Gastrocnemius medialis (tissue), 4 donors: Measurements from ENCODE around the gene SLC17A4.

Source experiments
- CTCF ChIP-seq, 5 experiments: fragments of 450-650 bp in 3 of 5; fragments of 200-600 bp in 2 of 5; sonication (generic) in 2 of 5; IDR thresholded peaks in 4 of 5; conservative IDR thresholded peaks in 1 of 5; 1 replicate in 4 of 5; 2 replicates in 1 of 5; pipeline ENCODE4 v1.5.1; 2016 to 2019; ENCODE audit warnings: antibody characterized with exemption in 5 of 5, mild to moderate bottlenecking in 3 of 5, moderate library complexity in 3 of 5
- POLR2A ChIP-seq, 2 donors: fragments of 450-650 bp; IDR thresholded peaks; one replicate each; pipeline ENCODE4 v1.6.1; 2017; ENCODE audit warnings: antibody characterized with exemption in 2 of 2, mild to moderate bottlenecking in 2 of 2, moderate library complexity in 2 of 2

- TF ChIP-seq CTCF (IDR thresholded peaks at IDR 0.05 in 4 of 5, conservative IDR thresholded peaks at IDR 0.05 in 1 of 5) (no peak), POLR2A (IDR thresholded peaks at IDR 0.05) (no peak)
Measured at GRCh38 chr6:25789475-25789874, 34.9 kb downstream of the SLC17A4 start.
